ENCODE data around the gene CRACDL. TPM values are rescaled to one million over a fixed set of nuclear protein-coding genes. Genes with fewer than 3 reads are reported as not detected.
A peak's percentile ranks its signal among the peaks of the same experiment; 100 is the strongest.

The CRACDL gene
- total and polyA plus RNA-seq, 9 donors, result 1.4 to 3.3 (median 2.4) TPM

GRCh38 chr2:98912957-98913915 is 22.8 kb downstream of the CRACDL start:
- 60% methylated on average over 9 of the region's 11 CpGs for WGBS (ENCODE audit: insufficient coverage)
- H3K27ac ChIP-seq (ENCODE audit: low read length), result no peak overlapping the region
- no peaks in the 10 kb centered on the region for H3K36me3 ChIP-seq (ENCODE audit: control insufficient read depth, insufficient read depth, low read length)
- H3K9me3 ChIP-seq (replicated peaks; ENCODE audit: control insufficient read depth, low read depth, low read length), result no peaks in the 10 kb centered on the region
- no peak overlapping the region for H3K4me3 ChIP-seq (ENCODE audit: low read length)
- no peak for DNase-seq
- peaks cover 8% of the 10 kb centered on the region for H3K27me3 ChIP-seq (ENCODE audit: control insufficient read depth, insufficient read depth, low read length)
- peaks cover 65% of the 10 kb centered on the region for H3K4me1 ChIP-seq (ENCODE audit: control insufficient read depth, insufficient read depth, low read length)

GRCh38 chr2:98912221-98912851 is 23.7 kb downstream of the CRACDL start:
- peaks cover 8% of the 10 kb centered on the region for H3K27me3 ChIP-seq (ENCODE audit: control insufficient read depth, insufficient read depth, low read length)
- H3K4me3 ChIP-seq (ENCODE audit: low read length), result no peak overlapping the region
- 49% methylated on average over 14 of the region's 18 CpGs for WGBS (ENCODE audit: insufficient coverage)
- no peak overlapping the region for H3K27ac ChIP-seq (ENCODE audit: low read length)
- peaks cover 69% of the 10 kb centered on the region for H3K4me1 ChIP-seq (ENCODE audit: control insufficient read depth, insufficient read depth, low read length)
- no peaks in the 10 kb centered on the region for H3K9me3 ChIP-seq (replicated peaks; ENCODE audit: control insufficient read depth, low read depth, low read length)
- no peaks in the 10 kb centered on the region for H3K36me3 ChIP-seq (ENCODE audit: control insufficient read depth, insufficient read depth, low read length)
- peak; percentile 78 for DNase-seq

GRCh38 chr2:98911376-98912154 is 24.5 kb downstream of the CRACDL start:
- Histone ChIP-seq H3K27me3 (ENCODE audit: control insufficient read depth, insufficient read depth, low read length) (peaks cover 8% of the 10 kb centered on the region), H3K9me3 (replicated peaks; ENCODE audit: control insufficient read depth, low read depth, low read length) (no peaks in the 10 kb centered on the region), H3K4me1 (ENCODE audit: control insufficient read depth, insufficient read depth, low read length) (peaks cover 62% of the 10 kb centered on the region), H3K36me3 (ENCODE audit: control insufficient read depth, insufficient read depth, low read length) (no peaks in the 10 kb centered on the region), H3K27ac (ENCODE audit: low read length) (no peak overlapping the region), H3K4me3 (ENCODE audit: low read length) (no peak overlapping the region)
- WGBS (ENCODE audit: insufficient coverage), result 73% methylated on average over 12 of the region's 17 CpGs
- DNase-seq, result no peak

GRCh38 chr2:98911126-98911375 is 25.0 kb downstream of the CRACDL start:
- Histone ChIP-seq H3K4me3 (ENCODE audit: low read length) (no peak overlapping the region), H3K27me3 (ENCODE audit: control insufficient read depth, insufficient read depth, low read length) (peaks cover 8% of the 10 kb centered on the region), H3K9me3 (replicated peaks; ENCODE audit: control insufficient read depth, low read depth, low read length) (no peaks in the 10 kb centered on the region), H3K27ac (ENCODE audit: low read length) (no peak overlapping the region), H3K4me1 (ENCODE audit: control insufficient read depth, insufficient read depth, low read length) (peaks cover 61% of the 10 kb centered on the region), H3K36me3 (ENCODE audit: control insufficient read depth, insufficient read depth, low read length) (no peaks in the 10 kb centered on the region)
- DNase-seq, result no peak
- WGBS (ENCODE audit: insufficient coverage), result 63% methylated on average over 5 of the region's 7 CpGs

DNA sequence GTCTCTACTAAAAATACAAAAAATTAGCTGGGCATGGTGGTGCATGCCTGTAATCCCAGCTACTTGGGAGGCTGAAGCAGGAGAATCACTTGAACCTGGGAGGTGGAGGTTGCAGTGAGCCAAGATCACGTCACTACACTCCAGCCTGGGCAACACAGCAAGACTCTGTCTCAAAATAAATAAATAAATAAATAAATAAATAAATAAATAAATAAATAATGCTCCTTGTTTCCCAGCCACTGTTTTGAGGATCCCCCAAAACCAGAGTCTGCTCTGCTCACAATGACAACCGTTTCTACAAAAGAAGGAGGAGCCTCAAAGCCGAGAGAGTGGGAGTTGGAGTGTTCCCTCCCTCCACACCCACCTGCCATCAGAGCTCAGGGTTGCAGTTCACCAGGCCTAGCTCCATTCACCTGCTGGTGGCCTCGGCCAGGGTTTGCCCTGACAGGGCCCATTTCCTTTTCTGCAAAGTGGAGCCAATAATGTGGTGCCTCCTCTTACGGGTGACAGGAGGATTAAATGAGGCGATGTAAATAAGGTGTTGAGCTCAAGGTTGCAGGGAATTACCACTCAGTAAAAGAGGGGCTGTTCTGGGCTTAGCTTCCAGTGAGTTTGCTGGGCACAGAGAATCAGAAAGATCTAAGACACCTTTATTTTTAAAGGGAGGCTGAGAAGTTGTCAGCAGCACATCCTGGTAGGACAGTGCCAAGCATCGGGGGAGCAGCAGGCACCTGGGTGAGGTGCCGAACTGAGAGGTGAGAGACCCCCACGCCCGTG is 25.5 kb downstream of the CRACDL start:
- 100% methylated on average over 5 of the region's 10 CpGs for WGBS (ENCODE audit: insufficient coverage)
- Histone ChIP-seq H3K27ac (ENCODE audit: low read length) (no peak overlapping the region), H3K9me3 (replicated peaks; ENCODE audit: control insufficient read depth, low read depth, low read length) (no peaks in the 10 kb centered on the region), H3K4me1 (ENCODE audit: control insufficient read depth, insufficient read depth, low read length) (peaks cover 61% of the 10 kb centered on the region), H3K27me3 (ENCODE audit: control insufficient read depth, insufficient read depth, low read length) (peaks cover 8% of the 10 kb centered on the region), H3K4me3 (ENCODE audit: low read length) (no peak overlapping the region), H3K36me3 (ENCODE audit: control insufficient read depth, insufficient read depth, low read length) (no peaks in the 10 kb centered on the region)
- no peak for DNase-seq

DNA sequence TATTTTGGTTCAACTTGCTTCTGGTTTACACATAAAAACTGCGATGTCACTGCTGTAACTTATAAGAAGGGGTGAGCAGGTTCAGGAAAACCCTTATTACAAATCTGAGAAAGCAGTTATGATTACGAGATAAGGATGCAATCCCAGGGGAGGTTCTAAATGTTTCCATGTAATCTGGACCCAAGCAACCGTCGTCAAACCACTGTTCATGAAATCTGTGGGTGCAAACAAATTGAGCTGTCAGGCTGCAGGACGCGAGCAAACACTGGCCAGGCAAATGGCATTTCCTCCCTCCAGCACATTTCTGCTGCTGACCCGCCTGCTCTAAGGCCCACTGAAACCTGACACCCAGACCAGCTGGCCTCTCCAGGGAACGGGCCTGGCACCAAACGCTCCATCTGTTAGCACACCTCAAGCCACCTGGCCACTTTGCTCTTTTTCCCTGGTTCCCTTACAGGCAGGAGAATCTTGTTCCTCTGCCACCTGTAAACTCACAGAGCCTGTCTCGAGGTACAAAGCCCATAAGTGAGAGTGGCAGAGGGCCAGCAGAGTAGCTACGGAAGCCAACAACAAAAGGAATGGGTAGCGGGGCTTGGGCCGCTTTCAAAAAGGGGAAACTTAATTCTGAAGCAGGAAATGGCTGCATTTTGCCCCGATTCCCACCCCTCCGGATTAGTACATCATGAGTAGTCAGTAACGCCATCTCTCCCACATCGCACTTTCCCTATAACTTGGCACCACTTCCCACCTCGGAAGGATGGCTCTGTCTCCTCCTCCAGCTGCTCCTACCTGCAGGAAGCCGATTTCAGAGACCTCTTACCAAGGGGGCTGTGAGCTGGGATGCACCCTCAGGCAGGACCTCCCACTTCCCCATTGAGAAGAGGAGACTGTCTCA is 26.5 kb downstream of the CRACDL start:
- Histone ChIP-seq H3K4me3 (ENCODE audit: low read length) (no peak overlapping the region), H3K4me1 (ENCODE audit: control insufficient read depth, insufficient read depth, low read length) (peaks cover 58% of the 10 kb centered on the region), H3K27me3 (ENCODE audit: control insufficient read depth, insufficient read depth, low read length) (peaks cover 7% of the 10 kb centered on the region), H3K9me3 (replicated peaks; ENCODE audit: control insufficient read depth, low read depth, low read length) (no peaks in the 10 kb centered on the region), H3K36me3 (ENCODE audit: control insufficient read depth, insufficient read depth, low read length) (no peaks in the 10 kb centered on the region), H3K27ac (ENCODE audit: low read length) (no peak overlapping the region)
- peak; percentile 75 for DNase-seq
- 9% methylated on average over 16 of the region's 19 CpGs for WGBS (ENCODE audit: insufficient coverage)

DNA sequence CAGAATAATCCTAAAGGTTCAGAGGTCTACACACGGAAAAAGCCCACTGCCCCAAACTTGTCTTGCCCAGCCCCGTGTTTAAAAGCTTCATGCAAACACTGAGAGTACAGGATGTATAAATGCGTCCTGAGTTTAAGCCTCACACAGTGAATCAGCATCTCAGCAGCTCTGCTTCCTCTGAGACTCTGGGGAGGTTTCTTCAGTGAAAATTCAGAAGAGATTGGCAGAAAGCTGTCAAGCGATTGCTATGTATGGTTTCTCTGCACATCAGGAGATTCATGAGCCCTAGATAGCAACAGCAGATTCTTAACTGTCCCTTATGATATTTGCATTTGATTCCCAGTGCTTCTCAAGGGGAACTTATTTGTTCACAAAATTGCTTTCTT is 27.1 kb downstream of the CRACDL start:
- Histone ChIP-seq H3K4me3 (ENCODE audit: low read length) (no peak overlapping the region), H3K9me3 (replicated peaks; ENCODE audit: control insufficient read depth, low read depth, low read length) (no peaks in the 10 kb centered on the region), H3K27me3 (ENCODE audit: control insufficient read depth, insufficient read depth, low read length) (peaks cover 5% of the 10 kb centered on the region), H3K36me3 (ENCODE audit: control insufficient read depth, insufficient read depth, low read length) (no peaks in the 10 kb centered on the region), H3K27ac (ENCODE audit: low read length) (no peak overlapping the region), H3K4me1 (ENCODE audit: control insufficient read depth, insufficient read depth, low read length) (peaks cover 52% of the 10 kb centered on the region)
- 6% methylated on average over 3 of the region's 4 CpGs for WGBS (ENCODE audit: insufficient coverage)
- DNase-seq, result peak; percentile 15

DNA sequence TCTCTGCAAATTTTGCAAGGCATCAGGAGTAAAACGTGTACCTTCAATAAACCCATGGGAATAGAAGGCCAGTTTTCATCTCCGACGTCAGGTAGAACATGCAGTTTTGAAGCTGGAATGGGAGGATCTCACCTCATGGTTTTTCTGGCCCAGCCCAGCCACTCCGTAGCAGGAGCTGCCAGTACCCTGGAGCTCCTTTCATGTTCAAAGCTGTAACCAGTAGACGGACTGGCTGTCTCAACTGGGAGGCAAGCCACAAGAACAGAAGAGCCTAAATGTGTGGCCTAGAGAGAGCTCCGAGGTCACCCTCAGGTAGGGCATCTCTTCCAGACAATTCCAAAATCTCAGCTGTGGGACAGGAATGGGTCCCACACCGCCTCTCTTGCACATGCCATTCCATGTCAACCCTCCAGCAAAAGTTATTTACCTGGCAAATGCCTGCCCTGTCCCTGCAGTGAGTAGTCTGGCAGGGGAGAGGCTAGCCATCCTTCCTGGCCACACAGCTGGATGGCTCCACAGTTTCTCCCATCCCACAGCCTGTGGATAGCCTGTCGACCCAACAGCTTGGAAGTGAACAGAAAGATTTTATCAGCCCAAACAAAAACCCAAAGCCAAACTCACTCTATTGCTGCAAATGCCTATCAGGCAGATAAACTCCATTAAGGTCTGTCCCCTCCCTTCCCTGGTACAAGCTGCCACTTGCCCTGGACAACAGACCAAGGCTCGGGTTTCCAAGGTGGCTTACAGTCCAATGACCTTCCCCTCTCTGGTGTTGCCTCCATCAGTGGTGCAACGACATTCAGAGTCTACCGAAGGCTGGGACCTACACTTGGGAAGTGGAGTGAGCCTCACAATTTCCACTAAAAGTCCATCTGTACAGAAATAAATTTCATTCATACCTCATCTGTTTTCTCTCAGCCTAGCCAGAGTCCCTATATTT is 27.8 kb downstream of the CRACDL start:
- no peak overlapping the region for H3K27ac ChIP-seq (ENCODE audit: low read length)
- WGBS (ENCODE audit: insufficient coverage), result 47% methylated on average over 8 of the region's 11 CpGs
- peaks cover under 1% of the 10 kb centered on the region for H3K27me3 ChIP-seq (ENCODE audit: control insufficient read depth, insufficient read depth, low read length)
- H3K9me3 ChIP-seq (replicated peaks; ENCODE audit: control insufficient read depth, low read depth, low read length), result no peaks in the 10 kb centered on the region
- H3K36me3 ChIP-seq (ENCODE audit: control insufficient read depth, insufficient read depth, low read length), result no peaks in the 10 kb centered on the region
- peaks cover 45% of the 10 kb centered on the region for H3K4me1 ChIP-seq (ENCODE audit: control insufficient read depth, insufficient read depth, low read length)
- H3K4me3 ChIP-seq (ENCODE audit: low read length), result no peak overlapping the region
- no peak for DNase-seq

Data from muscle of leg (tissue), 11 donors.